GM18907 (cell line): ENCODE measurements around the gene SLC25A5.
"Not testable (repeated sequence)": the region's sequence is repeated elsewhere in the genome, so short reads cannot be mapped to it uniquely, and the experiment has no call there.

Experiments used
- ATAC-seq: cut with Tn5 transposase; IDR thresholded peaks from one replicate; pipeline ENCODE4 v1.9.1; 2021; ENCODE audit warnings: mild to moderate bottlenecking, moderate library complexity; ENCODE audit not compliant: unreplicated experiment

SLC25A5 gene

GRCh38 chrX:119502727-119503483, 34.7 kb downstream of the SLC25A5 start:
- ATAC-seq = no peak

- ATAC-seq = no peak
Observed at GRCh38 chrX:119503484-119503861, 35.2 kb downstream of the SLC25A5 start.

- ATAC-seq = not testable (repeated sequence)
Observed at GRCh38 chrX:119505145-119505544, 36.9 kb downstream of the SLC25A5 start.

- no peak for ATAC-seq
Observed at GRCh38 chrX:119505945-119506344, 37.7 kb downstream of the SLC25A5 start.

- no peak for ATAC-seq
Observed at GRCh38 chrX:119507206-119507605, 39.0 kb downstream of the SLC25A5 start.

- ATAC-seq = no peak
Observed at GRCh38 chrX:119512146-119512800, 44.0 kb downstream of the SLC25A5 start.

GRCh38 chrX:119516157-119516702, 48.0 kb downstream of the SLC25A5 start:
- ATAC-seq = peak; percentile 90

- no peak for ATAC-seq
Observed at GRCh38 chrX:119518371-119518770, 50.1 kb downstream of the SLC25A5 start.
